Measurements from ENCODE around the gene SPTAN1. TPM values are rescaled to one million over a fixed set of nuclear protein-coding genes. Genes with fewer than 3 reads are reported as not detected.

SPTAN1 gene
- total and polyA plus RNA-seq, 2 experiments from 2014 or later, result 108 to 195 TPM

DNA sequence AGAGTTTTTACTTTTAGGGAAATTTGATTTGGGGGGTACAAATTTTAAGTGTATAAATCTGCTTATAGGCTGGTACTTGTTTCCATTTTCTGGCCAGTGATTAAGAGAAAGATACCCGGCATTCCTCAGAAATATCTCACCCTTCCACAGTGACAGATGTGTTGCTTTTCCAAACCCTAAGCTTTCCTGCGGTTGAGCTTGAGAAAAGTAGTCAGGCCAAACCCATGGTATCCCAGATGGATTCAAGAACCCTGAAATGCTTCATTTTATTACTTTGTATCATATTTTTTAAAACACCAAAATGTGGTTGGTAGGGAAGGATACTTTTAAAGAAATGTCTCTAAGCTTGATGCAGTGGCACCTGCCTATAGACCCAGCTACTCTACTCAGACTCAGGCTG, 23.5 kb downstream of the SPTAN1 start (continued):
- TF ChIP-seq, protein P1, sequence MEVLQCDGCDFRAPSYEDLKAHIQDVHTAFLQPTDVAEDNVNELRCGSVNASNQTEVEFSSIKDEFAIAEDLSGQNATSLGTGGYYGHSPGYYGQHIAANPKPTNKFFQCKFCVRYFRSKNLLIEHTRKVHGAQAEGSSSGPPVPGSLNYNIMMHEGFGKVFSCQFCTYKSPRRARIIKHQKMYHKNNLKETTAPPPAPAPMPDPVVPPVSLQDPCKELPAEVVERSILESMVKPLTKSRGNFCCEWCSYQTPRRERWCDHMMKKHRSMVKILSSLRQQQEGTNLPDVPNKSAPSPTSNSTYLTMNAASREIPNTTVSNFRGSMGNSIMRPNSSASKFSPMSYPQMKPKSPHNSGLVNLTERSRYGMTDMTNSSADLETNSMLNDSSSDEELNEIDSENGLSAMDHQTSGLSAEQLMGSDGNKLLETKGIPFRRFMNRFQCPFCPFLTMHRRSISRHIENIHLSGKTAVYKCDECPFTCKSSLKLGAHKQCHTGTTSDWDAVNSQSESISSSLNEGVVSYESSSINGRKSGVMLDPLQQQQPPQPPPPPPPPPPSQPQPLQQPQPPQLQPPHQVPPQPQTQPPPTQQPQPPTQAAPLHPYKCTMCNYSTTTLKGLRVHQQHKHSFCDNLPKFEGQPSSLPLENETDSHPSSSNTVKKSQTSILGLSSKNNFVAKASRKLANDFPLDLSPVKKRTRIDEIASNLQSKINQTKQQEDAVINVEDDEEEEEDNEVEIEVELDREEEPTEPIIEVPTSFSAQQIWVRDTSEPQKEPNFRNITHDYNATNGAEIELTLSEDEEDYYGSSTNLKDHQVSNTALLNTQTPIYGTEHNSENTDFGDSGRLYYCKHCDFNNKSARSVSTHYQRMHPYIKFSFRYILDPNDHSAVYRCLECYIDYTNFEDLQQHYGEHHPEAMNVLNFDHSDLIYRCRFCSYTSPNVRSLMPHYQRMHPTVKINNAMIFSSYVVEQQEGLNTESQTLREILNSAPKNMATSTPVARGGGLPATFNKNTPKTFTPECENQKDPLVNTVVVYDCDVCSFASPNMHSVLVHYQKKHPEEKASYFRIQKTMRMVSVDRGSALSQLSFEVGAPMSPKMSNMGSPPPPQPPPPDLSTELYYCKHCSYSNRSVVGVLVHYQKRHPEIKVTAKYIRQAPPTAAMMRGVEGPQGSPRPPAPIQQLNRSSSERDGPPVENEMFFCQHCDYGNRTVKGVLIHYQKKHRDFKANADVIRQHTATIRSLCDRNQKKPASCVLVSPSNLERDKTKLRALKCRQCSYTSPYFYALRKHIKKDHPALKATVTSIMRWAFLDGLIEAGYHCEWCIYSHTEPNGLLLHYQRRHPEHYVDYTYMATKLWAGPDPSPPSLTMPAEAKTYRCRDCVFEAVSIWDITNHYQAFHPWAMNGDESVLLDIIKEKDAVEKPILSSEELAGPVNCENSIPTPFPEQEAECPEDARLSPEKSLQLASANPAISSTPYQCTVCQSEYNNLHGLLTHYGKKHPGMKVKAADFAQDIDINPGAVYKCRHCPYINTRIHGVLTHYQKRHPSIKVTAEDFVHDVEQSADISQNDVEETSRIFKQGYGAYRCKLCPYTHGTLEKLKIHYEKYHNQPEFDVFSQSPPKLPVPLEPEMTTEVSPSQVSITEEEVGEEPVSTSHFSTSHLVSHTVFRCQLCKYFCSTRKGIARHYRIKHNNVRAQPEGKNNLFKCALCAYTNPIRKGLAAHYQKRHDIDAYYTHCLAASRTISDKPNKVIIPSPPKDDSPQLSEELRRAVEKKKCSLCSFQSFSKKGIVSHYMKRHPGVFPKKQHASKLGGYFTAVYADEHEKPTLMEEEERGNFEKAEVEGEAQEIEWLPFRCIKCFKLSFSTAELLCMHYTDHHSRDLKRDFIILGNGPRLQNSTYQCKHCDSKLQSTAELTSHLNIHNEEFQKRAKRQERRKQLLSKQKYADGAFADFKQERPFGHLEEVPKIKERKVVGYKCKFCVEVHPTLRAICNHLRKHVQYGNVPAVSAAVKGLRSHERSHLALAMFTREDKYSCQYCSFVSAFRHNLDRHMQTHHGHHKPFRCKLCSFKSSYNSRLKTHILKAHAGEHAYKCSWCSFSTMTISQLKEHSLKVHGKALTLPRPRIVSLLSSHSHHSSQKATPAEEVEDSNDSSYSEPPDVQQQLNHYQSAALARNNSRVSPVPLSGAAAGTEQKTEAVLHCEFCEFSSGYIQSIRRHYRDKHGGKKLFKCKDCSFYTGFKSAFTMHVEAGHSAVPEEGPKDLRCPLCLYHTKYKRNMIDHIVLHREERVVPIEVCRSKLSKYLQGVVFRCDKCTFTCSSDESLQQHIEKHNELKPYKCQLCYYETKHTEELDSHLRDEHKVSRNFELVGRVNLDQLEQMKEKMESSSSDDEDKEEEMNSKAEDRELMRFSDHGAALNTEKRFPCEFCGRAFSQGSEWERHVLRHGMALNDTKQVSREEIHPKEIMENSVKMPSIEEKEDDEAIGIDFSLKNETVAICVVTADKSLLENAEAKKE (CRISPR knock-in tag; IDR thresholded peaks at IDR 0.05), result no peak
- TF ChIP-seq POLR2AphosphoS5 (IDR thresholded peaks at IDR 0.05; ENCODE audit: low read depth) (no peak), STAT1 (IDR thresholded peaks at IDR 0.05; ENCODE audit: unreplicated experiment) (no peak), NANOG (IDR thresholded peaks at IDR 0.05; ENCODE audit: borderline replicate concordance) (no peak)

DNA sequence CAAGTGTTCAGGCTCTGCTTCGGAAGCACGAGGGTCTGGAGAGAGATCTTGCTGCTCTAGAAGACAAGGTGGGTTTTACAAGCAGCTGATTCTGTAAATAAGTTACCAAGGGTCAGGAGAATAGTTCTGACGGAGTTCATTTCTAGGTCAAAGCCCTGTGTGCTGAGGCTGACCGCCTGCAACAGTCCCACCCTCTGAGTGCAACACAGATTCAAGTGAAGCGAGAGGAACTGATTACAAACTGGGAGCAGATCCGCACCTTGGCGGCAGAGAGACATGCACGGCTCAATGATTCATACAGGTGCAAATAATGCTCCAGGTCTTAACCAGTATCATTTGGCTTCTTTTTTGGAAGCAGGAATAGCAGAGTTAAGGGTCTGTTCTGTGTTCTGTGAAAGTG, 24.8 kb downstream of the SPTAN1 start:
- no peaks in the 10 kb centered on the region for H3K27me3 ChIP-seq (ENCODE audit: insufficient read depth)
- H3K27ac Mint-ChIP-seq, result no peak overlapping the region
- no peaks in the 10 kb centered on the region for H3K4me1 ChIP-seq (ENCODE audit: insufficient read depth)
- peaks cover 64% of the 10 kb centered on the region for H3K36me3 ChIP-seq (ENCODE audit: insufficient read depth)
- no peak overlapping the region for H2AFZ ChIP-seq
- no peaks in the 10 kb centered on the region for H3K9me3 Mint-ChIP-seq
- H3K36me3 Mint-ChIP-seq (ENCODE audit: low read depth), result peaks cover 76% of the 10 kb centered on the region
- H3K79me2 ChIP-seq (replicated peaks; ENCODE audit: insufficient read depth), result no peaks in the 10 kb centered on the region
- no peaks in the 10 kb centered on the region for H3K9me2 ChIP-seq (ENCODE audit: insufficient read depth)
- peaks cover 24% of the 10 kb centered on the region; the same call in 1 of the 2 replicates for H4K20me1 ChIP-seq (replicated peaks; ENCODE audit: insufficient read depth)
- H3K4me3 Mint-ChIP-seq, result no peak overlapping the region
- ATAC-seq, result no peak
- H3K27ac ChIP-seq (ENCODE audit: low read depth), result no peak overlapping the region
- H3K4me2 ChIP-seq, result no peak overlapping the region
- no peak for DNase-seq (ENCODE audit: low spot score)
- no peak overlapping the region for H3K4me3 ChIP-seq
- no peaks in the 10 kb centered on the region; the same call in none of the 2 replicates for H3F3A ChIP-seq (replicated peaks; ENCODE audit: low read depth)
- H3K27me3 Mint-ChIP-seq (ENCODE audit: insufficient read depth, low read depth, poor library complexity), result no peaks in the 10 kb centered on the region
- H3K4me1 Mint-ChIP-seq, result no peaks in the 10 kb centered on the region
- TF ChIP-seq, protein P2, sequence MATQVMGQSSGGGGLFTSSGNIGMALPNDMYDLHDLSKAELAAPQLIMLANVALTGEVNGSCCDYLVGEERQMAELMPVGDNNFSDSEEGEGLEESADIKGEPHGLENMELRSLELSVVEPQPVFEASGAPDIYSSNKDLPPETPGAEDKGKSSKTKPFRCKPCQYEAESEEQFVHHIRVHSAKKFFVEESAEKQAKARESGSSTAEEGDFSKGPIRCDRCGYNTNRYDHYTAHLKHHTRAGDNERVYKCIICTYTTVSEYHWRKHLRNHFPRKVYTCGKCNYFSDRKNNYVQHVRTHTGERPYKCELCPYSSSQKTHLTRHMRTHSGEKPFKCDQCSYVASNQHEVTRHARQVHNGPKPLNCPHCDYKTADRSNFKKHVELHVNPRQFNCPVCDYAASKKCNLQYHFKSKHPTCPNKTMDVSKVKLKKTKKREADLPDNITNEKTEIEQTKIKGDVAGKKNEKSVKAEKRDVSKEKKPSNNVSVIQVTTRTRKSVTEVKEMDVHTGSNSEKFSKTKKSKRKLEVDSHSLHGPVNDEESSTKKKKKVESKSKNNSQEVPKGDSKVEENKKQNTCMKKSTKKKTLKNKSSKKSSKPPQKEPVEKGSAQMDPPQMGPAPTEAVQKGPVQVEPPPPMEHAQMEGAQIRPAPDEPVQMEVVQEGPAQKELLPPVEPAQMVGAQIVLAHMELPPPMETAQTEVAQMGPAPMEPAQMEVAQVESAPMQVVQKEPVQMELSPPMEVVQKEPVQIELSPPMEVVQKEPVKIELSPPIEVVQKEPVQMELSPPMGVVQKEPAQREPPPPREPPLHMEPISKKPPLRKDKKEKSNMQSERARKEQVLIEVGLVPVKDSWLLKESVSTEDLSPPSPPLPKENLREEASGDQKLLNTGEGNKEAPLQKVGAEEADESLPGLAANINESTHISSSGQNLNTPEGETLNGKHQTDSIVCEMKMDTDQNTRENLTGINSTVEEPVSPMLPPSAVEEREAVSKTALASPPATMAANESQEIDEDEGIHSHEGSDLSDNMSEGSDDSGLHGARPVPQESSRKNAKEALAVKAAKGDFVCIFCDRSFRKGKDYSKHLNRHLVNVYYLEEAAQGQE (IDR thresholded peaks at IDR 0.05; ENCODE audit: unreplicated experiment), result no peak
- TF ChIP-seq JUNB (IDR thresholded peaks at IDR 0.05; ENCODE audit: unreplicated experiment) (no peak), NANOG (IDR thresholded peaks at IDR 0.05; ENCODE audit: borderline replicate concordance) (no peak), EZH2phosphoT487 (IDR thresholded peaks at IDR 0.05; ENCODE audit: unreplicated experiment) (no peak), EZH2 (IDR thresholded peaks at IDR 0.05; ENCODE audit: low read depth, unreplicated experiment) (no peak), ZNF114 (CRISPR knock-in tag; IDR thresholded peaks at IDR 0.05) (no peak)
- TF ChIP-seq, protein P3, sequence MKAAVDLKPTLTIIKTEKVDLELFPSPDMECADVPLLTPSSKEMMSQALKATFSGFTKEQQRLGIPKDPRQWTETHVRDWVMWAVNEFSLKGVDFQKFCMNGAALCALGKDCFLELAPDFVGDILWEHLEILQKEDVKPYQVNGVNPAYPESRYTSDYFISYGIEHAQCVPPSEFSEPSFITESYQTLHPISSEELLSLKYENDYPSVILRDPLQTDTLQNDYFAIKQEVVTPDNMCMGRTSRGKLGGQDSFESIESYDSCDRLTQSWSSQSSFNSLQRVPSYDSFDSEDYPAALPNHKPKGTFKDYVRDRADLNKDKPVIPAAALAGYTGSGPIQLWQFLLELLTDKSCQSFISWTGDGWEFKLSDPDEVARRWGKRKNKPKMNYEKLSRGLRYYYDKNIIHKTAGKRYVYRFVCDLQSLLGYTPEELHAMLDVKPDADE (IDR thresholded peaks at IDR 0.05), result no peak
- TF ChIP-seq, protein P4, sequence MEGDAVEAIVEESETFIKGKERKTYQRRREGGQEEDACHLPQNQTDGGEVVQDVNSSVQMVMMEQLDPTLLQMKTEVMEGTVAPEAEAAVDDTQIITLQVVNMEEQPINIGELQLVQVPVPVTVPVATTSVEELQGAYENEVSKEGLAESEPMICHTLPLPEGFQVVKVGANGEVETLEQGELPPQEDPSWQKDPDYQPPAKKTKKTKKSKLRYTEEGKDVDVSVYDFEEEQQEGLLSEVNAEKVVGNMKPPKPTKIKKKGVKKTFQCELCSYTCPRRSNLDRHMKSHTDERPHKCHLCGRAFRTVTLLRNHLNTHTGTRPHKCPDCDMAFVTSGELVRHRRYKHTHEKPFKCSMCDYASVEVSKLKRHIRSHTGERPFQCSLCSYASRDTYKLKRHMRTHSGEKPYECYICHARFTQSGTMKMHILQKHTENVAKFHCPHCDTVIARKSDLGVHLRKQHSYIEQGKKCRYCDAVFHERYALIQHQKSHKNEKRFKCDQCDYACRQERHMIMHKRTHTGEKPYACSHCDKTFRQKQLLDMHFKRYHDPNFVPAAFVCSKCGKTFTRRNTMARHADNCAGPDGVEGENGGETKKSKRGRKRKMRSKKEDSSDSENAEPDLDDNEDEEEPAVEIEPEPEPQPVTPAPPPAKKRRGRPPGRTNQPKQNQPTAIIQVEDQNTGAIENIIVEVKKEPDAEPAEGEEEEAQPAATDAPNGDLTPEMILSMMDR (conservative IDR thresholded peaks at IDR 0.05; ENCODE audit: low read depth in 2 of 2), result no peak
